ENCODE data around the gene POM121C. TPM values are rescaled to one million over a fixed set of nuclear protein-coding genes. Genes with fewer than 3 reads are reported as not detected.
"Not testable (repeated sequence)": the region's sequence is repeated elsewhere in the genome, so short reads cannot be mapped to it uniquely, and the experiment has no call there.

POM121C gene
- total RNA-seq, 4 donors from 2014 or later: 15.5 to 29.1 (median 25.1) TPM

- H3K27ac ChIP-seq (replicated peaks in 1 of 4); intact Hi-C loops (cut with DNase I); DNase-seq (ENCODE audit: extremely low spot score); H3K4me1 ChIP-seq; H3K9me3 ChIP-seq; H3K4me3 ChIP-seq; H3K27me3 ChIP-seq; H3K36me3 ChIP-seq: not testable (repeated sequence)
- no CpG with 5 or more reads among the region's 34 CpGs for WGBS
Observed at GRCh38 chr7:75398771-75399700, 87.1 kb downstream of the POM121C start.

GRCh38 chr7:75397865-75398264, 88.2 kb downstream of the POM121C start:
- H3K36me3 ChIP-seq; H3K27me3 ChIP-seq; DNase-seq (ENCODE audit: extremely low spot score); H3K4me1 ChIP-seq; intact Hi-C loops (cut with DNase I); H3K9me3 ChIP-seq; H3K4me3 ChIP-seq; H3K27ac ChIP-seq (replicated peaks in 1 of 4): not testable (repeated sequence)
- no CpG with 5 or more reads among the region's 2 CpGs for WGBS

- H3K27me3 ChIP-seq; H3K9me3 ChIP-seq; H3K4me3 ChIP-seq; DNase-seq (ENCODE audit: extremely low spot score); H3K27ac ChIP-seq (replicated peaks in 1 of 4); H3K4me1 ChIP-seq; H3K36me3 ChIP-seq; intact Hi-C loops (cut with DNase I): not testable (repeated sequence)
- no CpG with 5 or more reads among the region's 34 CpGs for WGBS
Observed at GRCh38 chr7:75395329-75395728, 90.8 kb downstream of the POM121C start, which contains the start of gene TRIM73. Gene TRIM73 (plus strand): TSS chr7:75395629. CDS start chr7:75398934, 3,305 bp downstream.

GRCh38 chr7:75393194-75393593, 92.9 kb downstream of the POM121C start:
- intact Hi-C loops (cut with DNase I): not testable (repeated sequence)
- no CpG with 5 or more reads among the region's 6 CpGs for WGBS

GRCh38 chr7:75374519-75375317, 111.4 kb downstream of the POM121C start:
- H3K4me1 ChIP-seq; H3K36me3 ChIP-seq; H3K27me3 ChIP-seq; intact Hi-C loops (cut with DNase I); H3K9me3 ChIP-seq; H3K27ac ChIP-seq (replicated peaks in 1 of 4); DNase-seq (ENCODE audit: extremely low spot score); H3K4me3 ChIP-seq: not testable (repeated sequence)
- no CpG with 5 or more reads among the region's 17 CpGs for WGBS

More at GRCh38 chr7:75393194-75393593, 92.9 kb downstream of the POM121C start:
- H3K36me3 ChIP-seq; H3K4me3 ChIP-seq; H3K27me3 ChIP-seq; H3K4me1 ChIP-seq; H3K9me3 ChIP-seq; H3K27ac ChIP-seq (replicated peaks in 1 of 4); DNase-seq (ENCODE audit: extremely low spot score): not testable (repeated sequence)

- H3K4me3 ChIP-seq; H3K27ac ChIP-seq (replicated peaks in 1 of 4); DNase-seq (ENCODE audit: extremely low spot score); H3K4me1 ChIP-seq; H3K36me3 ChIP-seq; intact Hi-C loops (cut with DNase I); H3K27me3 ChIP-seq; H3K9me3 ChIP-seq: not testable (repeated sequence)
- WGBS: no CpG with 5 or more reads among the region's 4 CpGs
Observed at GRCh38 chr7:75374144-75374518, 112.0 kb downstream of the POM121C start.

GRCh38 chr7:75367313-75367712, 118.8 kb downstream of the POM121C start:
- H3K9me3 ChIP-seq; intact Hi-C loops (cut with DNase I); H3K4me1 ChIP-seq; H3K27me3 ChIP-seq; H3K27ac ChIP-seq (replicated peaks in 1 of 4); H3K36me3 ChIP-seq; DNase-seq (ENCODE audit: extremely low spot score); H3K4me3 ChIP-seq: not testable (repeated sequence)
- WGBS: 80% methylated on average over 3 of the region's 9 CpGs

Small RNA genes within 50 kb of the gene (small RNA-seq; reads per million reads assigned to genes)
- gene AC211429.1 (0 reads per million in 3 donors), gene RF00019 (0 reads per million in 3 donors)

Other genes with a start within 250 kb of the POM121C start
- 1 to 10 TPM in 1 of 4 donors, under 1 TPM in 3; 0.69 to 1.7 (median 0.77) TPM for gene TRIM73, start 90.7 kb downstream of the POM121C start, total RNA-seq
- not detected for gene SPDYE5, start 6.0 kb upstream of the POM121C start, total RNA-seq

Measured in esophagus muscularis mucosa (tissue), 4 donors.